A549 (cell line): Measurements from ENCODE around the gene AIG1.

ENCODE experiments used
- BHLHE40 ChIP-seq: IDR thresholded peaks from 2 replicates; pipeline ENCODE4 v1.6.1; 2012; ENCODE audit warnings: low read depth, low read length, inconsistent platforms
- CHD2 ChIP-seq: fragments of 150-350 bp; IDR thresholded peaks from 2 replicates; pipeline ENCODE4 v1.6.1; 2014; ENCODE audit warnings: low read length; ENCODE audit not compliant: partially characterized antibody
- MAFK ChIP-seq: fragments of 450-650 bp; IDR thresholded peaks from 2 replicates; pipeline ENCODE4 v1.6.1; 2014; ENCODE audit not compliant: partially characterized antibody
- RAD21 ChIP-seq, 2 experiments: fragments of >200 bp in 1 of 2; sonication (Bioruptor Twin) in 1 of 2; formaldehyde crosslinking in 1 of 2; IDR thresholded peaks in 1 of 2; conservative IDR thresholded peaks in 1 of 2; 2 replicates in 1 of 2; 3 replicates in 1 of 2; pipeline ENCODE4 v1.6.1; 2012 to 2018; ENCODE audit warnings: inconsistent platforms in 1 of 2
- SREBF2 ChIP-seq: fragments of 450-650 bp; IDR thresholded peaks from 2 replicates; pipeline ENCODE4 v1.6.1; 2014; ENCODE audit warnings: mild to moderate bottlenecking, moderate library complexity
- USF2 ChIP-seq: fragments of 450-650 bp; IDR thresholded peaks from 2 replicates; pipeline ENCODE4 v1.6.1; 2014; ENCODE audit warnings: antibody characterized with exemption
- TF ChIP-seq, protein P1 (sequence below): fragments of >200 bp; sonication (Bioruptor Twin); formaldehyde crosslinking; IDR thresholded peaks from 3 replicates; pipeline ENCODE4 v1.5.1; 2016

GRCh38 chr6:143111443-143111842, 50.8 kb downstream of the AIG1 start:
- TF ChIP-seq BHLHE40 = no peak
- no peak for TF ChIP-seq MAFK
- TF ChIP-seq CHD2 = no peak
- TF ChIP-seq, protein P1, sequence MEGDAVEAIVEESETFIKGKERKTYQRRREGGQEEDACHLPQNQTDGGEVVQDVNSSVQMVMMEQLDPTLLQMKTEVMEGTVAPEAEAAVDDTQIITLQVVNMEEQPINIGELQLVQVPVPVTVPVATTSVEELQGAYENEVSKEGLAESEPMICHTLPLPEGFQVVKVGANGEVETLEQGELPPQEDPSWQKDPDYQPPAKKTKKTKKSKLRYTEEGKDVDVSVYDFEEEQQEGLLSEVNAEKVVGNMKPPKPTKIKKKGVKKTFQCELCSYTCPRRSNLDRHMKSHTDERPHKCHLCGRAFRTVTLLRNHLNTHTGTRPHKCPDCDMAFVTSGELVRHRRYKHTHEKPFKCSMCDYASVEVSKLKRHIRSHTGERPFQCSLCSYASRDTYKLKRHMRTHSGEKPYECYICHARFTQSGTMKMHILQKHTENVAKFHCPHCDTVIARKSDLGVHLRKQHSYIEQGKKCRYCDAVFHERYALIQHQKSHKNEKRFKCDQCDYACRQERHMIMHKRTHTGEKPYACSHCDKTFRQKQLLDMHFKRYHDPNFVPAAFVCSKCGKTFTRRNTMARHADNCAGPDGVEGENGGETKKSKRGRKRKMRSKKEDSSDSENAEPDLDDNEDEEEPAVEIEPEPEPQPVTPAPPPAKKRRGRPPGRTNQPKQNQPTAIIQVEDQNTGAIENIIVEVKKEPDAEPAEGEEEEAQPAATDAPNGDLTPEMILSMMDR = no peak
- TF ChIP-seq SREBF2 = no peak
- no peak for TF ChIP-seq USF2
- TF ChIP-seq RAD21 (conservative IDR thresholded peaks at IDR 0.05 in 1 of 2, IDR thresholded peaks at IDR 0.05 in 1 of 2) = no peak
